Loucy (cell line): Measurements from ENCODE around the gene RTL9.

Source experiments
- H2AFZ ChIP-seq: fragments of 200-600 bp; sonication (generic); 2 replicates; pipeline ENCODE4 v1.6.0; 2016; ENCODE audit warnings: antibody characterized with exemption, mild to moderate bottlenecking, low read length, moderate library complexity
- H3F3A ChIP-seq: fragments of 200-600 bp; 2 replicates; pipeline ENCODE4 v1.6.0; 2016; ENCODE audit warnings: antibody characterized with exemption, low read depth, mild to moderate bottlenecking
- H3K27me3 ChIP-seq: fragments of 200-600 bp; sonication (generic); 2 replicates; pipeline ENCODE4 v1.6.1; 2014; ENCODE audit warnings: low read length, mild to moderate bottlenecking; ENCODE audit not compliant: insufficient read depth, poor library complexity, severe bottlenecking
- H3K36me3 ChIP-seq: fragments of 200-600 bp; sonication (generic); 2 replicates; pipeline ENCODE4 v1.6.1; 2016; ENCODE audit warnings: low read length; ENCODE audit not compliant: insufficient read depth
- H3K4me1 ChIP-seq: fragments of 200-600 bp; sonication (generic); 2 replicates; pipeline ENCODE4 v1.5.1; 2014; ENCODE audit warnings: low read length, mild to moderate bottlenecking; ENCODE audit not compliant: insufficient read depth, poor library complexity, severe bottlenecking
- H3K4me2 ChIP-seq: fragments of 200-600 bp; sonication (generic); 2 replicates; pipeline ENCODE4 v1.6.0; 2014; ENCODE audit warnings: antibody characterized with exemption, low read length, low read depth, mild to moderate bottlenecking; ENCODE audit not compliant: poor library complexity, severe bottlenecking
- H3K4me3 ChIP-seq: fragments of 200-600 bp; sonication (generic); 2 replicates; pipeline ENCODE4 v1.5.1; 2014; ENCODE audit warnings: low read length, mild to moderate bottlenecking, mixed read lengths; ENCODE audit not compliant: poor library complexity, severe bottlenecking
- H3K79me2 ChIP-seq: fragments of 200-600 bp; sonication (generic); 2 replicates; pipeline ENCODE4 v1.6.1; 2014; ENCODE audit warnings: low read length; ENCODE audit not compliant: insufficient read depth
- H3K9ac ChIP-seq: fragments of 200-600 bp; sonication (generic); 2 replicates; pipeline ENCODE4 v1.6.0; 2014; ENCODE audit warnings: mild to moderate bottlenecking, low read depth, low read length, moderate library complexity; ENCODE audit not compliant: poor library complexity, severe bottlenecking
- H3K9me2 ChIP-seq: fragments of 200-600 bp; sonication (generic); replicated peaks from 2 replicates; pipeline ENCODE4 v1.6.1; 2016; ENCODE audit warnings: low read depth, low read length, mixed read lengths
- H3K9me3 ChIP-seq: fragments of 200-600 bp; sonication (generic); 2 replicates; pipeline ENCODE4 v1.6.1; 2014; ENCODE audit warnings: mild to moderate bottlenecking, antibody characterized with exemption, low read length, low read depth; ENCODE audit not compliant: insufficient read depth
- H4K20me1 ChIP-seq: fragments of 200-600 bp; sonication (generic); 2 replicates; pipeline ENCODE4 v1.6.0; 2014; ENCODE audit warnings: antibody characterized with exemption, low read length, mild to moderate bottlenecking; ENCODE audit not compliant: insufficient read depth, poor library complexity, severe bottlenecking
- EZH2phosphoT487 ChIP-seq: fragments of 200-600 bp; IDR thresholded peaks from 2 replicates; pipeline ENCODE4 v1.6.1; 2018; ENCODE audit warnings: antibody characterized with exemption, mild to moderate bottlenecking, moderate library complexity, borderline replicate concordance
- TF ChIP-seq, protein P1 (sequence below): fragments of 200-600 bp; sonication (generic); conservative IDR thresholded peaks from 2 replicates; pipeline ENCODE4 v1.5.1; 2014; ENCODE audit warnings: mild to moderate bottlenecking, antibody characterized with exemption, low read length

RTL9 gene

GRCh38 chrX:110394651-110395050 lies 36.0 kb downstream of the RTL9 start:
- no peaks in the 10 kb centered on the region for H3K9me2 ChIP-seq
- H3K79me2 ChIP-seq = no peaks in the 10 kb centered on the region
- H3K9me3 ChIP-seq = no peaks in the 10 kb centered on the region
- no peak overlapping the region for H3K4me2 ChIP-seq
- no peaks in the 10 kb centered on the region for H3F3A ChIP-seq
- no peaks in the 10 kb centered on the region for H3K27me3 ChIP-seq
- H3K4me1 ChIP-seq = no peaks in the 10 kb centered on the region
- H3K4me3 ChIP-seq = no peak overlapping the region
- H3K36me3 ChIP-seq = no peaks in the 10 kb centered on the region
- TF ChIP-seq, protein P1, sequence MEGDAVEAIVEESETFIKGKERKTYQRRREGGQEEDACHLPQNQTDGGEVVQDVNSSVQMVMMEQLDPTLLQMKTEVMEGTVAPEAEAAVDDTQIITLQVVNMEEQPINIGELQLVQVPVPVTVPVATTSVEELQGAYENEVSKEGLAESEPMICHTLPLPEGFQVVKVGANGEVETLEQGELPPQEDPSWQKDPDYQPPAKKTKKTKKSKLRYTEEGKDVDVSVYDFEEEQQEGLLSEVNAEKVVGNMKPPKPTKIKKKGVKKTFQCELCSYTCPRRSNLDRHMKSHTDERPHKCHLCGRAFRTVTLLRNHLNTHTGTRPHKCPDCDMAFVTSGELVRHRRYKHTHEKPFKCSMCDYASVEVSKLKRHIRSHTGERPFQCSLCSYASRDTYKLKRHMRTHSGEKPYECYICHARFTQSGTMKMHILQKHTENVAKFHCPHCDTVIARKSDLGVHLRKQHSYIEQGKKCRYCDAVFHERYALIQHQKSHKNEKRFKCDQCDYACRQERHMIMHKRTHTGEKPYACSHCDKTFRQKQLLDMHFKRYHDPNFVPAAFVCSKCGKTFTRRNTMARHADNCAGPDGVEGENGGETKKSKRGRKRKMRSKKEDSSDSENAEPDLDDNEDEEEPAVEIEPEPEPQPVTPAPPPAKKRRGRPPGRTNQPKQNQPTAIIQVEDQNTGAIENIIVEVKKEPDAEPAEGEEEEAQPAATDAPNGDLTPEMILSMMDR = no peak
- TF ChIP-seq EZH2phosphoT487 = no peak
- no peak overlapping the region for H2AFZ ChIP-seq
- H4K20me1 ChIP-seq = no peaks in the 10 kb centered on the region
- H3K9ac ChIP-seq = no peak overlapping the region

GRCh38 chrX:110395877-110396276 lies 37.2 kb downstream of the RTL9 start:
- no peak overlapping the region for H3K4me2 ChIP-seq
- no peaks in the 10 kb centered on the region for H3K79me2 ChIP-seq
- H3F3A ChIP-seq = no peaks in the 10 kb centered on the region
- no peak for TF ChIP-seq EZH2phosphoT487
- no peaks in the 10 kb centered on the region for H3K9me3 ChIP-seq
- no peaks in the 10 kb centered on the region for H4K20me1 ChIP-seq
- H3K4me3 ChIP-seq = no peak overlapping the region
- no peak overlapping the region for H2AFZ ChIP-seq
- H3K36me3 ChIP-seq = no peaks in the 10 kb centered on the region
- no peak overlapping the region for H3K9ac ChIP-seq
- no peaks in the 10 kb centered on the region for H3K4me1 ChIP-seq
- H3K9me2 ChIP-seq = no peaks in the 10 kb centered on the region
- H3K27me3 ChIP-seq = no peaks in the 10 kb centered on the region

- Histone ChIP-seq H3K27me3 (no peaks in the 10 kb centered on the region), H2AFZ (no peak overlapping the region), H3K9ac (no peak overlapping the region), H3K36me3 (no peaks in the 10 kb centered on the region), H3F3A (no peaks in the 10 kb centered on the region), H3K4me1 (no peaks in the 10 kb centered on the region), H3K79me2 (no peaks in the 10 kb centered on the region), H3K4me2 (no peak overlapping the region), H3K4me3 (no peak overlapping the region), H3K9me3 (no peaks in the 10 kb centered on the region), H3K9me2 (no peaks in the 10 kb centered on the region), H4K20me1 (no peaks in the 10 kb centered on the region)
- no peak for TF ChIP-seq EZH2phosphoT487
- TF ChIP-seq, protein P1 = no peak
Observed at GRCh38 chrX:110396735-110397134, 38.1 kb downstream of the RTL9 start.

DNA sequence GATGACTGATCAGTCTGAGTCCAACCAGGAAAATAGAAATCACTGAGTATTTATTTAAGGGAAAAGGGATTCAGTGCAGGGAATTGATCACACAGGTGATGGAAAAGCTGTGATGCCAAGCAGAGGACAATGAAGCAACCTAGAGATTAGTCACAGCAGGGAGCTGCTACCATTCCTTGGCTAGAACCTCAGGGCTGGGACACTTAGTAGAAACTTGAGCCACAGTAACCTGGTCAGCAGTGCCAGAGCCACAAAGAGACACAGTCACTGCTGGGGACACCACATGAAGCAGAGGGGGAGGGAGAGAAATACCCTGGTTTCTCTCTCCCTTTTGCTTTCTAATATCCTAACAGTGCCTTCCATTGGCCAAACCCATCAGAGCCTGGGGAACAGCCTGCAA lies 38.7 kb downstream of the RTL9 start:
- Histone ChIP-seq H3K36me3 (no peaks in the 10 kb centered on the region), H3F3A (no peaks in the 10 kb centered on the region), H3K4me3 (no peak overlapping the region), H3K4me1 (no peaks in the 10 kb centered on the region), H2AFZ (no peak overlapping the region), H4K20me1 (no peaks in the 10 kb centered on the region), H3K9me2 (no peaks in the 10 kb centered on the region), H3K9me3 (no peaks in the 10 kb centered on the region), H3K9ac (no peak overlapping the region), H3K4me2 (no peak overlapping the region), H3K79me2 (no peaks in the 10 kb centered on the region), H3K27me3 (no peaks in the 10 kb centered on the region)
- TF ChIP-seq, protein P1 = no peak
- no peak for TF ChIP-seq EZH2phosphoT487
